H9 (cell line): ENCODE results near the gene LRRC8C. TPM values are rescaled to one million over a fixed set of nuclear protein-coding genes. Genes with fewer than 3 reads are reported as not detected.

Experiments
- DNase-seq: peaks from one replicate; pipeline ENCODE4 v3.0.0-alpha.2; 2017
- H2AFZ ChIP-seq: one replicate; pipeline ENCODE4 v1.6.1; 2013; ENCODE audit warnings: mild to moderate bottlenecking, low read length, control low read depth, moderate library complexity
- H2AK5ac ChIP-seq: 2 replicates; pipeline ENCODE4 v1.6.1; 2013; ENCODE audit warnings: low read length, control low read depth, mixed read lengths; ENCODE audit not compliant: insufficient read length
- H2BK120ac ChIP-seq: one replicate; pipeline ENCODE4 v1.6.1; 2013; ENCODE audit warnings: low read depth, mild to moderate bottlenecking, low read length, control low read depth, inconsistent platforms; ENCODE audit not compliant: poor library complexity, severe bottlenecking
- H2BK12ac ChIP-seq: 2 replicates; pipeline ENCODE4 v1.6.1; 2013; ENCODE audit warnings: low read length, control low read depth, mixed read lengths, low read depth; ENCODE audit not compliant: insufficient read length
- H2BK15ac ChIP-seq: 2 replicates; pipeline ENCODE4 v1.6.1; 2013; ENCODE audit warnings: low read depth, low read length, control low read depth
- H2BK20ac ChIP-seq: one replicate; pipeline ENCODE4 v1.6.1; 2013; ENCODE audit warnings: low read depth, mild to moderate bottlenecking, low read length, control low read depth, inconsistent platforms; ENCODE audit not compliant: poor library complexity, severe bottlenecking
- H2BK5ac ChIP-seq: 2 replicates; pipeline ENCODE4 v1.6.1; 2013; ENCODE audit warnings: low read length, control low read depth, mixed read lengths; ENCODE audit not compliant: insufficient read length
- H3K14ac ChIP-seq: 2 replicates; pipeline ENCODE4 v1.6.1; 2013; ENCODE audit warnings: low read length, control low read depth; ENCODE audit not compliant: insufficient read depth
- H3K18ac ChIP-seq: 2 replicates; pipeline ENCODE4 v1.6.1; 2013; ENCODE audit warnings: low read depth, mild to moderate bottlenecking, mixed read lengths, low read length, control low read depth; ENCODE audit not compliant: insufficient read length
- H3K23ac ChIP-seq: 2 replicates; pipeline ENCODE4 v1.6.1; 2013; ENCODE audit warnings: low read length, control low read depth, mixed read lengths, low read depth; ENCODE audit not compliant: insufficient read length
- H3K23me2 ChIP-seq: 2 replicates; pipeline ENCODE4 v1.6.1; 2013; ENCODE audit warnings: low read depth, mild to moderate bottlenecking, mixed read lengths, low read length, control low read depth; ENCODE audit not compliant: insufficient read length, poor library complexity, severe bottlenecking
- H3K27ac ChIP-seq: 2 replicates; pipeline ENCODE4 v1.5.1; 2013; ENCODE audit warnings: low read length, control low read depth, mixed read lengths, low read depth; ENCODE audit not compliant: insufficient read length
- H3K27me3 ChIP-seq: 2 replicates; pipeline ENCODE4 v1.6.1; 2013; ENCODE audit warnings: low read length, control low read depth, inconsistent platforms; ENCODE audit not compliant: insufficient read depth
- H3K4ac ChIP-seq: 2 replicates; pipeline ENCODE4 v1.6.1; 2013; ENCODE audit warnings: low read depth, mild to moderate bottlenecking, control low read depth, inconsistent platforms, low read length, moderate library complexity
- H3K4me1 ChIP-seq: 2 replicates; pipeline ENCODE4 v1.6.1; 2013; ENCODE audit warnings: low read length, control low read depth, inconsistent platforms; ENCODE audit not compliant: insufficient read depth
- H3K4me2 ChIP-seq: 2 replicates; pipeline ENCODE4 v1.6.1; 2013; ENCODE audit warnings: low read length, control low read depth, mixed read lengths; ENCODE audit not compliant: insufficient read length, insufficient read depth
- H3K56ac ChIP-seq: 2 replicates; pipeline ENCODE4 v1.6.1; 2013; ENCODE audit warnings: low read depth, mild to moderate bottlenecking, mixed read lengths, low read length, control low read depth; ENCODE audit not compliant: insufficient read length
- H3K79me1 ChIP-seq: 2 replicates; pipeline ENCODE4 v1.6.1; 2013; ENCODE audit warnings: low read depth, mild to moderate bottlenecking, moderate library complexity, low read length, control low read depth, inconsistent platforms; ENCODE audit not compliant: insufficient read depth, poor library complexity, severe bottlenecking
- H3K79me2 ChIP-seq: 2 replicates; pipeline ENCODE4 v1.6.1; 2013; ENCODE audit warnings: low read length, control low read depth, inconsistent platforms; ENCODE audit not compliant: insufficient read depth
- H3K9ac ChIP-seq: 2 replicates; pipeline ENCODE4 v1.6.1; 2013; ENCODE audit warnings: low read length, control low read depth, mixed read lengths; ENCODE audit not compliant: insufficient read length; ENCODE audit errors: extremely low read depth
- H3K9me3 ChIP-seq: one replicate; pipeline ENCODE4 v1.6.1; 2013; ENCODE audit warnings: low read depth, low read length, inconsistent platforms; ENCODE audit not compliant: control insufficient read depth
- H3T11ph ChIP-seq: one replicate; pipeline ENCODE4 v1.6.1; 2013; ENCODE audit warnings: mild to moderate bottlenecking, low read length, control low read depth, inconsistent platforms
- H4K20me1 ChIP-seq: one replicate; pipeline ENCODE4 v1.6.1; 2013; ENCODE audit not compliant: control insufficient read depth, insufficient read length, insufficient read depth
- H4K5ac ChIP-seq: 2 replicates; pipeline ENCODE4 v1.6.1; 2013; ENCODE audit warnings: low read depth, mild to moderate bottlenecking, mixed read lengths, low read length, control low read depth; ENCODE audit not compliant: insufficient read length
- H4K8ac ChIP-seq: replicated peaks from 2 replicates; pipeline ENCODE4 v1.6.1; 2013; ENCODE audit warnings: low read length, control low read depth, mixed read lengths, low read depth; ENCODE audit not compliant: insufficient read length
- H4K91ac ChIP-seq: 2 replicates; pipeline ENCODE4 v1.6.1; 2013; ENCODE audit warnings: low read depth, mild to moderate bottlenecking, moderate library complexity, mixed read lengths, low read length, control low read depth; ENCODE audit not compliant: insufficient read length
- H3K27ac Mint-ChIP-seq, 3 experiments: 2 replicates in 2 of 3; 3 replicates in 1 of 3; pipeline ENCODE4 v1.8.0; 2020 to 2021; ENCODE audit warnings: mixed read lengths in 3 of 3, mild to moderate bottlenecking in 1 of 3, moderate library complexity in 1 of 3
- H3K27me3 Mint-ChIP-seq: 2 replicates; pipeline ENCODE4 v1.8.0; 2021; ENCODE audit warnings: low read depth, mild to moderate bottlenecking, moderate library complexity, mixed read lengths
- H3K36me3 Mint-ChIP-seq, 3 experiments: 2 replicates in 2 of 3; 3 replicates in 1 of 3; pipeline ENCODE4 v1.8.0; 2020 to 2021; ENCODE audit warnings: low read depth in 3 of 3, mixed read lengths in 3 of 3; ENCODE audit not compliant: insufficient read depth in 1 of 3
- H3K4me1 Mint-ChIP-seq, 2 experiments: 2 replicates each; pipeline ENCODE4 v1.8.0; 2020; ENCODE audit warnings: mixed read lengths in 2 of 2
- H3K4me3 Mint-ChIP-seq, 2 experiments: 2 replicates in 1 of 2; 3 replicates in 1 of 2; pipeline ENCODE4 v1.8.0; 2020 to 2021; ENCODE audit warnings: mild to moderate bottlenecking in 2 of 2, mixed read lengths in 2 of 2, moderate library complexity in 1 of 2
- H3K9me3 Mint-ChIP-seq, 2 experiments: 2 replicates in 1 of 2; 3 replicates in 1 of 2; pipeline ENCODE4 v1.8.0; 2020; ENCODE audit warnings: mild to moderate bottlenecking in 2 of 2, mixed read lengths in 2 of 2, moderate library complexity in 1 of 2
- CTCF ChIP-seq: fragments of 200-600 bp; sonication (generic); conservative IDR thresholded peaks from 3 replicates; pipeline ENCODE4 v1.8.0; 2021; ENCODE audit warnings: antibody characterized with exemption, mild to moderate bottlenecking
- WGBS: extraction: QIAGEN DNeasy Blood & Tissue Kit; methylation state at CpG from one replicate; pipeline ENCODE4 v1.1.7; 2013; ENCODE audit warnings: missing lambda C conversion rate, low lambda C conversion rate, mixed read lengths; ENCODE audit not compliant: insufficient read length; ENCODE audit errors: extremely low coverage; 5-methylcytosine and 5-hydroxymethylcytosine counted together
- total RNA-seq: library from RNA; stranded (reverse); gene quantifications from 2 replicates; pipeline ENCODE4 v1.2.1, GENCODE V29; 2021

Gene LRRC8C
- total RNA-seq, 1 experiment from 2014 or later, result 1.9 TPM

- Histone ChIP-seq H3T11ph (no peak overlapping the region), H3K18ac (no peak overlapping the region), H3K79me1 (no peaks in the 10 kb centered on the region), H3K9me3 (no peaks in the 10 kb centered on the region), H3K14ac (no peak overlapping the region), H4K8ac (no peak overlapping the region), H3K79me2 (no peaks in the 10 kb centered on the region), H2BK12ac (no peak overlapping the region), H3K4ac (no peak overlapping the region), H2AK5ac (no peak overlapping the region), H3K27me3 (no peaks in the 10 kb centered on the region), H2AFZ (no peak overlapping the region), H3K23me2 (no peaks in the 10 kb centered on the region), H4K5ac (no peak overlapping the region), H4K91ac (no peak overlapping the region), H2BK20ac (no peak overlapping the region), H4K20me1 (no peaks in the 10 kb centered on the region), H2BK5ac (no peak overlapping the region), H3K27ac (no peak overlapping the region), H3K4me1 (peaks cover 11% of the 10 kb centered on the region; the same call in 1 of the 2 replicates), H3K4me2 (no peak overlapping the region), H3K23ac (no peak overlapping the region), H3K56ac (no peak overlapping the region), H3K9ac (no peak overlapping the region), H2BK120ac (no peak overlapping the region), H2BK15ac (no peak overlapping the region)
- DNase-seq, result no peak
- H3K9me3 Mint-ChIP-seq, result no peaks in the 10 kb centered on the region; a peak in 1 of 5 replicates
- H3K4me1 Mint-ChIP-seq, result peaks cover 35 to 48% of the 10 kb centered on the region in 2 experiments
- peak overlapping the region in 2 of 3 experiments; percentile 62 to 82; a peak in 4 of 7 replicates for H3K27ac Mint-ChIP-seq
- no peaks in the 10 kb centered on the region for H3K27me3 Mint-ChIP-seq
- no CpG with 5 or more reads among the region's 3 CpGs for WGBS
- H3K4me3 Mint-ChIP-seq, result no peak overlapping the region
- TF ChIP-seq CTCF, result no peak
- H3K36me3 Mint-ChIP-seq, result peaks cover 0 to 2% (median 0%) of the 10 kb centered on the region in 3 experiments; a peak in 2 of 7 replicates
Observed at GRCh38 chr1:89600451-89601224, 32.3 kb upstream of the LRRC8C start.
